ENCODE results near the gene ITGB7. TPM values are rescaled to one million over a fixed set of nuclear protein-coding genes. Genes with fewer than 3 reads are reported as not detected.

The ITGB7 gene
- total RNA-seq, 1 experiment from 2014 or later = 1.1 TPM

DNA sequence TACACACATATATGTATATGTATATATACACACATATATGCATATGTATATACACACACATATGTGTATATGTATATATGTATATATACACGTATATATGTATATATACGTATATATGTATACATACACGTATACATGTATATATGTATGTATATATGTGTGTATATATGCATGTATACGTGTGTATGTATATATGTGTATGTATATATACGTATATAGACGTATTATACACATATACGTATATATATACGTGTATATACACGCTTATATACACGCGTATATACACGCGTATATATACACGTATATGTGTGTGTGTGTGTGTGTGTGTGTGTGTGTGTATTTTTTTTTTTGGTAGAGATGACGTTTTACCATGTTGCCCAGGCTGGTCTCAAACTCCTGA lies 59.4 kb downstream of the ITGB7 start:
- H3K27ac Mint-ChIP-seq (ENCODE audit: unreplicated experiment) = no peak overlapping the region
- no peak for DNase-seq
- H3K36me3 Mint-ChIP-seq (ENCODE audit: insufficient read depth, unreplicated experiment) = no peaks in the 10 kb centered on the region
- no TSS peak for BruUV-seq (replicated peaks)
- H3K27me3 Mint-ChIP-seq (ENCODE audit: insufficient read depth, unreplicated experiment) = no peaks in the 10 kb centered on the region
- Histone ChIP-seq H3K4me1 (peaks cover 15% of the 10 kb centered on the region), H3K4me3 (ENCODE audit: low read depth, low read length) (no peak overlapping the region), H3K9me3 (no peaks in the 10 kb centered on the region), H3K27me3 (replicated peaks; ENCODE audit: control insufficient read depth, insufficient read depth, low read length) (no peaks in the 10 kb centered on the region), H3K36me3 (ENCODE audit: control insufficient read depth, insufficient read depth, low read length) (no peaks in the 10 kb centered on the region)
- TF ChIP-seq, protein P1, sequence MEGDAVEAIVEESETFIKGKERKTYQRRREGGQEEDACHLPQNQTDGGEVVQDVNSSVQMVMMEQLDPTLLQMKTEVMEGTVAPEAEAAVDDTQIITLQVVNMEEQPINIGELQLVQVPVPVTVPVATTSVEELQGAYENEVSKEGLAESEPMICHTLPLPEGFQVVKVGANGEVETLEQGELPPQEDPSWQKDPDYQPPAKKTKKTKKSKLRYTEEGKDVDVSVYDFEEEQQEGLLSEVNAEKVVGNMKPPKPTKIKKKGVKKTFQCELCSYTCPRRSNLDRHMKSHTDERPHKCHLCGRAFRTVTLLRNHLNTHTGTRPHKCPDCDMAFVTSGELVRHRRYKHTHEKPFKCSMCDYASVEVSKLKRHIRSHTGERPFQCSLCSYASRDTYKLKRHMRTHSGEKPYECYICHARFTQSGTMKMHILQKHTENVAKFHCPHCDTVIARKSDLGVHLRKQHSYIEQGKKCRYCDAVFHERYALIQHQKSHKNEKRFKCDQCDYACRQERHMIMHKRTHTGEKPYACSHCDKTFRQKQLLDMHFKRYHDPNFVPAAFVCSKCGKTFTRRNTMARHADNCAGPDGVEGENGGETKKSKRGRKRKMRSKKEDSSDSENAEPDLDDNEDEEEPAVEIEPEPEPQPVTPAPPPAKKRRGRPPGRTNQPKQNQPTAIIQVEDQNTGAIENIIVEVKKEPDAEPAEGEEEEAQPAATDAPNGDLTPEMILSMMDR (IDR thresholded peaks at IDR 0.05; ENCODE audit: insufficient read depth in 1 of 2, low read depth in 1 of 2, low read length in 1 of 2, severe bottlenecking in 1 of 2, unreplicated experiment in 1 of 2) = no peak
- H3K9me3 Mint-ChIP-seq (ENCODE audit: unreplicated experiment) = no peaks in the 10 kb centered on the region
- ChIA-PET CTCF (interaction anchor here (0.6 to 0.7 kb wide), 2 partner anchors 83 to 94 kb away, joined by 3 read pairs; no protein-coding TSS in a partner anchor), POLR2A (no interaction called here)
- intact Hi-C loops (cut with micrococcal nuclease; ENCODE audit: unreplicated experiment) = no loop called here
- H3K4me1 Mint-ChIP-seq (ENCODE audit: low read depth, unreplicated experiment) = no peaks in the 10 kb centered on the region
- no peak overlapping the region for H3K4me3 Mint-ChIP-seq (ENCODE audit: unreplicated experiment)

DNA sequence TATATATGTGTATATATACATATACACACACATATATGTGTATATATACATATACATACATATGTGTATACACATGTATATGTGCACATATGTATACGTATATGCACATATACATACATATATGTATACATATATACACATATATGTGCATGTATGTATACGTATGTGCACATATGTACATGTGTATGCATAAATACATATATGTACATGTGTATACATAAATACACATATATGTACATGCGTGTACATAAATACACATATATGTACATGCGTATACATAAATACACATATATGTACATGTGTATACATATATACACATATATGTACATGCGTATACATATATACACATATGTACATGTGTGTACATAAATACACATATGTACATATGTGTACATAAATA lies 59.9 kb downstream of the ITGB7 start:
- Mint-ChIP-seq H3K27me3 (ENCODE audit: insufficient read depth, unreplicated experiment) (no peaks in the 10 kb centered on the region), H3K27ac (ENCODE audit: unreplicated experiment) (no peak overlapping the region), H3K36me3 (ENCODE audit: insufficient read depth, unreplicated experiment) (no peaks in the 10 kb centered on the region), H3K4me1 (ENCODE audit: low read depth, unreplicated experiment) (no peaks in the 10 kb centered on the region), H3K4me3 (ENCODE audit: unreplicated experiment) (no peak overlapping the region), H3K9me3 (ENCODE audit: unreplicated experiment) (no peaks in the 10 kb centered on the region)
- intact Hi-C loops (cut with micrococcal nuclease; ENCODE audit: unreplicated experiment) = no loop called here
- H3K4me3 ChIP-seq (ENCODE audit: low read depth, low read length) = no peak overlapping the region
- peaks cover 19% of the 10 kb centered on the region for H3K4me1 ChIP-seq
- POLR2A ChIA-PET = no interaction called here
- TF ChIP-seq, protein P1 (IDR thresholded peaks at IDR 0.05; ENCODE audit: insufficient read depth in 1 of 2, low read depth in 1 of 2, low read length in 1 of 2, severe bottlenecking in 1 of 2, unreplicated experiment in 1 of 2) = no peak
- H3K36me3 ChIP-seq (ENCODE audit: control insufficient read depth, insufficient read depth, low read length) = no peaks in the 10 kb centered on the region
- BruUV-seq (replicated peaks) = no TSS peak
- no peaks in the 10 kb centered on the region for H3K27me3 ChIP-seq (replicated peaks; ENCODE audit: control insufficient read depth, insufficient read depth, low read length)
- CTCF ChIA-PET = no interaction called here
- no peaks in the 10 kb centered on the region for H3K9me3 ChIP-seq
- DNase-seq = no peak

DNA sequence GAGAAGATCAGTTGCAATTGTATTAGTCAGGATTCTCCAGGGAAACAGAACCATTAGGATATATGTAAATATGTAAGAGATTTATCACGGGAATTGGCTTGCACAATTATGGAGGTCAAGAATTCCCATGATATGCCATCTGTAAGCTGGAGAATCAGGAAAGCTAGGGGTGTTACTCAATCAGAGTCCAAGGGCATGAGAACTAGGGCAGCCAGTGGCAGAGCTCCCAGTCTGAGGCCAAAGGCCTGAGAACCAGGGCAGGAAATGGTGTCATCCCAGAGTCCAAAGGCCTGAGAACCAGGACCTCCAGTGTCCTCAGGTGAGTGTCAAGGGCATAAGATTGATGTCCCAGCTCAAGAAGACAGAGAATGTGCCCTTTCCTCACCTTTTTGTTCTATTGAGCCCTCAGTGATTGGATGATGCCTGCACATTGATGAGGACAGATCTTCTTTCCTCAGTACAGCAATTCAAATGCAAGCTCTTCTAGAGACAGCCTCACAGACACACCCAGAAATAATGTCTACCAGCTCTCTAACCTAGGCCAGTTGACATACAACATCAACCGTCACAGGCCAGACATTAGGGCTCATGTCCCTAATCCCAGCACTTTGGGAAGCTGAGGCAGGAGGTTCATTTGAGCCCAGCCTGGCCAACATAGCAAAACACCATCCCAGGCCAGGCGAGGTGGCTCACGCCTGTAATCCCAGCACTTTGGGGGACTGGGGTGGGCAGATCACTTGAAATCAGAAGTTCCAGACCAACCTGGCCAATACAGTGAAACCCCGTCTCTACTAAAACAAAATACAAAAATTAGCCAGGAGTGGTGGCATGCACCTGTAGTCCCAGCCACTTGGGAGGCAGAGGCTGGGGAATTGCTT lies 61.4 kb downstream of the ITGB7 start:
- H3K4me1 Mint-ChIP-seq (ENCODE audit: low read depth, unreplicated experiment) = no peaks in the 10 kb centered on the region
- no peak overlapping the region for H3K27ac Mint-ChIP-seq (ENCODE audit: unreplicated experiment)
- Histone ChIP-seq H3K4me3 (ENCODE audit: low read depth, low read length) (no peak overlapping the region), H3K4me1 (peaks cover 22% of the 10 kb centered on the region), H3K9me3 (no peaks in the 10 kb centered on the region), H3K36me3 (ENCODE audit: control insufficient read depth, insufficient read depth, low read length) (no peaks in the 10 kb centered on the region), H3K27me3 (replicated peaks; ENCODE audit: control insufficient read depth, insufficient read depth, low read length) (no peaks in the 10 kb centered on the region)
- no peaks in the 10 kb centered on the region for H3K27me3 Mint-ChIP-seq (ENCODE audit: insufficient read depth, unreplicated experiment)
- H3K9me3 Mint-ChIP-seq (ENCODE audit: unreplicated experiment) = no peaks in the 10 kb centered on the region
- intact Hi-C loops (cut with micrococcal nuclease; ENCODE audit: unreplicated experiment) = no loop called here
- no TSS peak for BruUV-seq (replicated peaks)
- no peak for DNase-seq
- CTCF ChIA-PET = interaction anchor here (0.6 kb wide), 1 partner anchor 272 kb away, joined by 5 read pairs; no protein-coding TSS in a partner anchor
- TF ChIP-seq, protein P1 (IDR thresholded peaks at IDR 0.05; ENCODE audit: insufficient read depth in 1 of 2, low read depth in 1 of 2, low read length in 1 of 2, severe bottlenecking in 1 of 2, unreplicated experiment in 1 of 2) = no peak
- POLR2A ChIA-PET = no interaction called here
- no peak overlapping the region for H3K4me3 Mint-ChIP-seq (ENCODE audit: unreplicated experiment)
- no peaks in the 10 kb centered on the region for H3K36me3 Mint-ChIP-seq (ENCODE audit: insufficient read depth, unreplicated experiment)

Data from Caco-2 (cell line).